DOHH2 (cell line): ENCODE measurements around the gene SULT6B1.

ENCODE experiments used
- CTCF ChIP-seq: fragments of 200-600 bp; sonication (generic); IDR thresholded peaks from one replicate; pipeline ENCODE4 v1.5.1; 2014; ENCODE audit warnings: antibody characterized with exemption, mild to moderate bottlenecking, low read depth, low read length; ENCODE audit not compliant: poor library complexity, severe bottlenecking
- EZH2phosphoT487 ChIP-seq: fragments of 200-600 bp; sonication (generic); IDR thresholded peaks from 2 replicates; pipeline ENCODE4 v1.6.1; 2017; ENCODE audit warnings: borderline replicate concordance, mild to moderate bottlenecking, antibody characterized with exemption, low read length, moderate library complexity, mixed read lengths

- TF ChIP-seq CTCF (no peak), EZH2phosphoT487 (no peak)
These were observed 22.7 kb upstream of the SULT6B1 start for GRCh38 chr2:37211212-37211611.
